ENCODE data around the gene LMOD2. TPM values are rescaled to one million over a fixed set of nuclear protein-coding genes. Genes with fewer than 3 reads are reported as not detected.

LMOD2 gene
- total RNA-seq, 1 experiment from 2014 or later: not detected

GRCh38 chr7:123682690-123683089, 27.0 kb downstream of the LMOD2 start:
- ChIA-PET RAD21 (ENCODE audit: low non-redundant PET in 1 of 2, low total read pairs in 2 of 2, uncharacterized antibody in 2 of 2, unreplicated experiment in 2 of 2) (no interaction called here), CTCF (interaction anchor here (0.7 to 1.6 kb wide), 19 partner anchors 9 to 472 kb away, joined by 3 to 16 read pairs (median 5); no protein-coding TSS in a partner anchor), POLR2A (no interaction called here)
- no peak overlapping the region for H3K27ac ChIP-seq (ENCODE audit: low read depth, low read length)
- DNase-seq (ENCODE audit: low read depth, low spot score) (peak; percentile 23), ATAC-seq (peak; percentile 65; the same call in 1 of the 2 replicates)
- H3K4me3 ChIP-seq (replicated peaks in 1 of 2; ENCODE audit: low read depth in 1 of 2, low read length in 2 of 2): no peak overlapping the region
- peaks cover 4 to 7% of the 10 kb centered on the region in 2 experiments; a peak in 3 of 4 replicates for H3K36me3 ChIP-seq (ENCODE audit: control insufficient read depth in 1 of 2, insufficient read depth in 2 of 2, low read length in 2 of 2)
- no peaks in the 10 kb centered on the region for H3K9me2 ChIP-seq (ENCODE audit: insufficient read depth)
- no peak overlapping the region for H3K4me2 ChIP-seq (ENCODE audit: low read length)
- H4K20me1 ChIP-seq (ENCODE audit: insufficient read depth): no peaks in the 10 kb centered on the region
- no peaks in the 10 kb centered on the region for H3K4me1 ChIP-seq (ENCODE audit: control insufficient read depth in 1 of 2, insufficient read depth in 2 of 2, low read length in 2 of 2)
- peak; percentile 69 for TF ChIP-seq RAD21 (IDR thresholded peaks at IDR 0.05; ENCODE audit: low read depth)
- TF ChIP-seq SP1 (IDR thresholded peaks at IDR 0.05; ENCODE audit: low read depth): no peak
- peak; percentile 44 to 62 (median 45); a peak in 5 of 6 replicates for TF ChIP-seq CTCF (IDR thresholded peaks at IDR 0.05 in 2 of 3, conservative IDR thresholded peaks at IDR 0.05 in 1 of 3; ENCODE audit: borderline replicate concordance in 1 of 3, insufficient read depth in 1 of 3, low read depth in 2 of 3, low read length in 2 of 3)
- no peaks in the 10 kb centered on the region for H3K9me3 ChIP-seq (ENCODE audit: control insufficient read depth in 1 of 2, insufficient read depth in 1 of 2, low read depth in 1 of 2, low read length in 2 of 2)
- no peaks in the 10 kb centered on the region for H3K79me2 ChIP-seq (ENCODE audit: insufficient read depth, low read length)
- H2AFZ ChIP-seq (ENCODE audit: low read depth, low read length, poor library complexity, severe bottlenecking): no peak overlapping the region
- intact Hi-C loops (cut with micrococcal nuclease): loop anchor here (1.0 to 5.0 kb wide), 4 partner anchors 100 to 190 kb away; no protein-coding TSS in a partner anchor
- no peak overlapping the region for H3K9ac ChIP-seq (ENCODE audit: low read length)
- H3K27me3 ChIP-seq (ENCODE audit: insufficient read depth, low read length): no peaks in the 10 kb centered on the region
- no TSS peak for BruUV-seq (replicated peaks)

GRCh38 chr7:123687161-123687560, 31.5 kb downstream of the LMOD2 start:
- Histone ChIP-seq H2AFZ (ENCODE audit: low read depth, low read length, poor library complexity, severe bottlenecking) (no peak overlapping the region), H3K27ac (ENCODE audit: low read depth, low read length) (no peak overlapping the region), H3K4me3 (replicated peaks in 1 of 2; ENCODE audit: low read depth in 1 of 2, low read length in 2 of 2) (no peak overlapping the region), H3K9ac (ENCODE audit: low read length) (no peak overlapping the region), H3K79me2 (ENCODE audit: insufficient read depth, low read length) (no peaks in the 10 kb centered on the region), H3K36me3 (ENCODE audit: control insufficient read depth in 1 of 2, insufficient read depth in 2 of 2, low read length in 2 of 2) (peaks cover 0 to 4% of the 10 kb centered on the region in 2 experiments; a peak in 2 of 4 replicates), H3K4me1 (ENCODE audit: control insufficient read depth in 1 of 2, insufficient read depth in 2 of 2, low read length in 2 of 2) (peaks cover 0 to 6% of the 10 kb centered on the region in 2 experiments; a peak in 1 of 4 replicates), H4K20me1 (ENCODE audit: insufficient read depth) (no peaks in the 10 kb centered on the region), H3K9me2 (ENCODE audit: insufficient read depth) (no peaks in the 10 kb centered on the region), H3K27me3 (ENCODE audit: insufficient read depth, low read length) (no peaks in the 10 kb centered on the region), H3K9me3 (ENCODE audit: control insufficient read depth in 1 of 2, insufficient read depth in 1 of 2, low read depth in 1 of 2, low read length in 2 of 2) (no peaks in the 10 kb centered on the region), H3K4me2 (ENCODE audit: low read length) (no peak overlapping the region)
- BruUV-seq (replicated peaks): no TSS peak
- ATAC-seq (no peak), DNase-seq (ENCODE audit: low read depth, low spot score) (no peak)
- POLR2A ChIA-PET: no interaction called here
- CTCF ChIA-PET: no interaction called here
- intact Hi-C loops (cut with micrococcal nuclease): no loop called here
- RAD21 ChIA-PET (ENCODE audit: low non-redundant PET in 1 of 2, low total read pairs in 2 of 2, uncharacterized antibody in 2 of 2, unreplicated experiment in 2 of 2): no interaction called here
- TF ChIP-seq SP1 (IDR thresholded peaks at IDR 0.05; ENCODE audit: low read depth): no peak
- TF ChIP-seq RAD21 (IDR thresholded peaks at IDR 0.05; ENCODE audit: low read depth): no peak
- no peak for TF ChIP-seq EZH2phosphoT487 (IDR thresholded peaks at IDR 0.05; ENCODE audit: borderline replicate concordance)
- no peak for TF ChIP-seq ATF3 (IDR thresholded peaks at IDR 0.05)
- no peak for TF ChIP-seq EZH2 (IDR thresholded peaks at IDR 0.05)
- no peak for TF ChIP-seq SRF (IDR thresholded peaks at IDR 0.05; ENCODE audit: low read depth)
- TF ChIP-seq ELF1 (IDR thresholded peaks at IDR 0.05; ENCODE audit: borderline replicate concordance, low read depth): no peak
- no peak for TF ChIP-seq ZFX (IDR thresholded peaks at IDR 0.05)
- TF ChIP-seq SIN3A (IDR thresholded peaks at IDR 0.05; ENCODE audit: low read depth): no peak
- no peak for TF ChIP-seq JUND (IDR thresholded peaks at IDR 0.05)
- no peak for TF ChIP-seq FOSL1 (IDR thresholded peaks at IDR 0.05; ENCODE audit: low read depth)
- TF ChIP-seq CEBPB (IDR thresholded peaks at IDR 0.05; ENCODE audit: low read depth): no peak
- TF ChIP-seq TCF7L2 (IDR thresholded peaks at IDR 0.05; ENCODE audit: borderline replicate concordance, extremely low read depth, insufficient read depth, insufficient read length): no peak
- TF ChIP-seq POLR2A (IDR thresholded peaks at IDR 0.05; ENCODE audit: borderline replicate concordance, extremely low read depth, insufficient read depth, insufficient read length): no peak
- no peak for TF ChIP-seq YY1 (IDR thresholded peaks at IDR 0.05; ENCODE audit: extremely low read depth, insufficient replicate concordance, low read depth, low read length)
- TF ChIP-seq POLR2AphosphoS5 (IDR thresholded peaks at IDR 0.05; ENCODE audit: low read depth, low read length): no peak
- TF ChIP-seq ZBTB33 (IDR thresholded peaks at IDR 0.05; ENCODE audit: extremely low read depth, insufficient replicate concordance, low read length): no peak

All from HCT116 (cell line).